ENCODE results near the gene DHFR. TPM values are rescaled to one million over a fixed set of nuclear protein-coding genes. Genes with fewer than 3 reads are reported as not detected.

Gene DHFR
- total and polyA plus RNA-seq, 9 of the 15 experiments (the other 6 are each of a cell fraction or from before 2014, with no cell fraction given) = 45.6 to 176 (median 97.7) TPM

DNA sequence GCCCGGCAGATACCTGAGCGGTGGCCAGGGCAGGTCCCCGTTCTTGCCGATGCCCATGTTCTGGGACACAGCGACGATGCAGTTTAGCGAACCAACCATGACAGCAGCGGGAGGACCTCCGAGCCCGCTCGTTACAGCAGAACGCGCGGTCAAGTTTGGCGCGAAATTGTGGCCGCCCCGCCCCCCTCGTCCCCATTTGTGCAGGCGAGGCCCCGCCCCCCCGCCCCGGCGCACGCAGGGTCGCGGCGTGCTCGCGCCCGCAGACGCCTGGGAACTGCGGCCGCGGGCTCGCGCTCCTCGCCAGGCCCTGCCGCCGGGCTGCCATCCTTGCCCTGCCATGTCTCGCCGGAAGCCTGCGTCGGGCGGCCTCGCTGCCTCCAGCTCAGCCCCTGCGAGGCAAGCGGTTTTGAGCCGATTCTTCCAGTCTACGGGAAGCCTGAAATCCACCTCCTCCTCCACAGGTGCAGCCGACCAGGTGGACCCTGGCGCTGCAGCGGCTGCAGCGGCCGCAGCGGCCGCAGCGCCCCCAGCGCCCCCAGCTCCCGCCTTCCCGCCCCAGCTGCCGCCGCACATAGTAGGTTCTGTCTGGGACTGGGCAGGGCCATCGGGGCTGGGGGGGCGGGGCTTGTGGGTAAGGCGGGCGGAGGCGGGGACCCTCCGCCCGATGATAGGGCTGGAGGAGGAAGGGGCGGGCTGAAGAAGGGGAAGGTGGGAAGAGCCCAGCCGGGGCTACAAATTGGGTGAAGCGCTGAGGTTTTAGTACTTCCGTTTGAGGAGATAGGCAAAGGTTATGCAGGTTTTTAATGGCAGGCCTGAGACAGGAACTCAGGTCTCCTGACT, at the start of gene DHFR, which contains the start of gene MSH3 (continued):
- TF ChIP-seq ZNF644 (tag; IDR thresholded peaks at IDR 0.05; ENCODE audit: low read depth) (no peak; the same call in 1 of the 2 replicates), MTA1 (IDR thresholded peaks at IDR 0.05; ENCODE audit: borderline replicate concordance) (0 out of 2 replicates have a peak, but pooled peaks have one; percentile 46)

DNA sequence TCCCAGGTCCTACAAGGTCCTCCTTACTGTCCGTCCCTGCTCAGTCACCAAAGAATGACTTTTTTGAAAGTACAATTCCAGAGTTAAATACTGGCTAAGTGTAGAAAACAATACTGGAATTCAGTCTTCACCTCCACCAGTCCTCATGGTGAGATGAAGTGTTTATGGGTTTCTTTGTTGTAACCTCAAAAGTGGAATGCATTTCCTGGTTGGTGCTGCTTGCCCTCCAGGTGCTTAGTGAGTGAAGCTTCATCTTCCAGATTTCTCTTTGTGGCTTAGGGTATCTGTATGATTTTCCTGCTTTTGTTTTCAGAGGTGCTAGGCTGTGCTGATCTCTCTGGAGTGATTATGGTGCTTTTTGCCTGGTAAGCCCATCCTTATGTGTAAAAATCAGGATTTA, 49.4 kb upstream of the DHFR start:
- no peak overlapping the region for H3K4me3 ChIP-seq
- H3K9me3 ChIP-seq (replicated peaks; ENCODE audit: control insufficient read depth, insufficient read depth, low read depth, low read length) = no peaks in the 10 kb centered on the region
- no peak for DNase-seq (ENCODE audit: extremely low read depth in 1 of 4, low spot score in 3 of 4)
- ChIA-PET CTCF (ENCODE audit: low intra/inter-chr PET ratio) (no interaction called here), POLR2A (no interaction called here)
- no peaks in the 10 kb centered on the region for H3K27me3 ChIP-seq (ENCODE audit: control insufficient read depth in 2 of 2, insufficient read depth in 2 of 2, low read length in 2 of 2)
- H3K27ac ChIP-seq (ENCODE audit: extremely low read depth, low read depth, low read length) = no peak overlapping the region
- in situ Hi-C loops (cut with MboI) = no loop called here
- no peaks in the 10 kb centered on the region for H4K20me1 ChIP-seq (replicated peaks; ENCODE audit: control insufficient read depth, insufficient read depth, low read length)
- intact Hi-C loops (cut with micrococcal nuclease) = no loop called here
- no peak overlapping the region for H3K4me2 ChIP-seq (ENCODE audit: insufficient read depth, low read length)
- TF ChIP-seq LARP7 (IDR thresholded peaks at IDR 0.05) = no peak
- no peak for TF ChIP-seq SUPT5H (IDR thresholded peaks at IDR 0.05)
- FAIRE-seq = no peak
- no peaks in the 10 kb centered on the region for H3K9me1 ChIP-seq (ENCODE audit: control insufficient read depth, insufficient read depth, low read length)
- ATAC-seq = no peak
- no TSS peak for BruUV-seq (replicated peaks)
- no peak overlapping the region for H2AFZ ChIP-seq (ENCODE audit: low read depth, low read length)
- H3K9ac ChIP-seq (ENCODE audit: insufficient read depth in 1 of 2, low read depth in 2 of 2, low read length in 2 of 2) = no peak overlapping the region
- H3K4me1 ChIP-seq (replicated peaks in 1 of 2; ENCODE audit: control insufficient read depth in 2 of 2, insufficient read depth in 2 of 2, low read length in 2 of 2) = peaks cover 0 to 7% of the 10 kb centered on the region in 2 experiments; a peak in 2 of 5 replicates
- WGBS (ENCODE audit: insufficient coverage, low coverage, missing lambda C conversion rate) = 64% methylated on average over 1 of the region's 1 CpG
- H3K79me2 ChIP-seq (ENCODE audit: control insufficient read depth, insufficient read depth, low read length) = no peaks in the 10 kb centered on the region
- H3K36me3 ChIP-seq (ENCODE audit: control insufficient read depth, insufficient read depth, low read length) = peaks cover 14% of the 10 kb centered on the region
